ENCODE data around the gene NKAIN2.

The NKAIN2 gene

GRCh38 chr6:123997223-123997622 is 193.6 kb downstream of the NKAIN2 start:
- no peaks in the 10 kb centered on the region for H3K36me3 ChIP-seq
- H3K27me3 ChIP-seq: no peaks in the 10 kb centered on the region
- H3K4me1 ChIP-seq (ENCODE audit: control insufficient read depth in 1 of 2, insufficient read depth in 1 of 2, low read depth in 1 of 2, low read length in 1 of 2): peaks cover 20 to 52% of the 10 kb centered on the region in 2 experiments
- H3K4me3 ChIP-seq (ENCODE audit: low read depth in 1 of 2, low read length in 1 of 2): no peak overlapping the region
- TF ChIP-seq CTCF (IDR thresholded peaks at IDR 0.05): no peak
- H3K27ac ChIP-seq: no peak overlapping the region
- no peaks in the 10 kb centered on the region for H3K9me3 ChIP-seq

- H3K27me3 ChIP-seq: no peaks in the 10 kb centered on the region
- peaks cover 57 to 84% of the 10 kb centered on the region in 2 experiments for H3K4me1 ChIP-seq (ENCODE audit: control insufficient read depth in 1 of 2, insufficient read depth in 1 of 2, low read depth in 1 of 2, low read length in 1 of 2)
- no peak overlapping the region for H3K4me3 ChIP-seq (ENCODE audit: low read depth in 1 of 2, low read length in 1 of 2)
- H3K27ac ChIP-seq: no peak overlapping the region
- no peaks in the 10 kb centered on the region for H3K36me3 ChIP-seq
- H3K9me3 ChIP-seq: no peaks in the 10 kb centered on the region
- TF ChIP-seq CTCF (IDR thresholded peaks at IDR 0.05): no peak
Observed at GRCh38 chr6:124002377-124003081, 198.9 kb downstream of the NKAIN2 start.

GRCh38 chr6:124007266-124007665 is 203.6 kb downstream of the NKAIN2 start:
- no peaks in the 10 kb centered on the region for H3K36me3 ChIP-seq
- no peaks in the 10 kb centered on the region for H3K9me3 ChIP-seq
- H3K27ac ChIP-seq: no peak overlapping the region
- no peaks in the 10 kb centered on the region for H3K27me3 ChIP-seq
- H3K4me3 ChIP-seq (ENCODE audit: low read depth in 1 of 2, low read length in 1 of 2): no peak overlapping the region
- H3K4me1 ChIP-seq (ENCODE audit: control insufficient read depth in 1 of 2, insufficient read depth in 1 of 2, low read depth in 1 of 2, low read length in 1 of 2): peaks cover 50 to 55% of the 10 kb centered on the region in 2 experiments
- no peak for TF ChIP-seq CTCF (IDR thresholded peaks at IDR 0.05)

- Histone ChIP-seq H3K27ac (no peak overlapping the region), H3K9me3 (no peaks in the 10 kb centered on the region), H3K36me3 (no peaks in the 10 kb centered on the region), H3K27me3 (no peaks in the 10 kb centered on the region), H3K4me1 (ENCODE audit: control insufficient read depth in 1 of 2, insufficient read depth in 1 of 2, low read depth in 1 of 2, low read length in 1 of 2) (peaks cover 41 to 44% of the 10 kb centered on the region in 2 experiments), H3K4me3 (ENCODE audit: low read depth in 1 of 2, low read length in 1 of 2) (no peak overlapping the region)
- TF ChIP-seq CTCF (IDR thresholded peaks at IDR 0.05): no peak
Observed at GRCh38 chr6:124008000-124008987, 204.6 kb downstream of the NKAIN2 start.

GRCh38 chr6:124008988-124009765 is 205.5 kb downstream of the NKAIN2 start:
- Histone ChIP-seq H3K4me1 (ENCODE audit: control insufficient read depth in 1 of 2, insufficient read depth in 1 of 2, low read depth in 1 of 2, low read length in 1 of 2) (peaks cover 32 to 36% of the 10 kb centered on the region in 2 experiments), H3K36me3 (no peaks in the 10 kb centered on the region), H3K27me3 (no peaks in the 10 kb centered on the region), H3K27ac (no peak overlapping the region), H3K4me3 (ENCODE audit: low read depth in 1 of 2, low read length in 1 of 2) (no peak overlapping the region), H3K9me3 (no peaks in the 10 kb centered on the region)
- TF ChIP-seq CTCF (IDR thresholded peaks at IDR 0.05): no peak
